ENCODE data around the gene NUMA1.
A peak's percentile ranks its signal among the peaks of the same experiment; 100 is the strongest.

NUMA1 gene

DNA sequence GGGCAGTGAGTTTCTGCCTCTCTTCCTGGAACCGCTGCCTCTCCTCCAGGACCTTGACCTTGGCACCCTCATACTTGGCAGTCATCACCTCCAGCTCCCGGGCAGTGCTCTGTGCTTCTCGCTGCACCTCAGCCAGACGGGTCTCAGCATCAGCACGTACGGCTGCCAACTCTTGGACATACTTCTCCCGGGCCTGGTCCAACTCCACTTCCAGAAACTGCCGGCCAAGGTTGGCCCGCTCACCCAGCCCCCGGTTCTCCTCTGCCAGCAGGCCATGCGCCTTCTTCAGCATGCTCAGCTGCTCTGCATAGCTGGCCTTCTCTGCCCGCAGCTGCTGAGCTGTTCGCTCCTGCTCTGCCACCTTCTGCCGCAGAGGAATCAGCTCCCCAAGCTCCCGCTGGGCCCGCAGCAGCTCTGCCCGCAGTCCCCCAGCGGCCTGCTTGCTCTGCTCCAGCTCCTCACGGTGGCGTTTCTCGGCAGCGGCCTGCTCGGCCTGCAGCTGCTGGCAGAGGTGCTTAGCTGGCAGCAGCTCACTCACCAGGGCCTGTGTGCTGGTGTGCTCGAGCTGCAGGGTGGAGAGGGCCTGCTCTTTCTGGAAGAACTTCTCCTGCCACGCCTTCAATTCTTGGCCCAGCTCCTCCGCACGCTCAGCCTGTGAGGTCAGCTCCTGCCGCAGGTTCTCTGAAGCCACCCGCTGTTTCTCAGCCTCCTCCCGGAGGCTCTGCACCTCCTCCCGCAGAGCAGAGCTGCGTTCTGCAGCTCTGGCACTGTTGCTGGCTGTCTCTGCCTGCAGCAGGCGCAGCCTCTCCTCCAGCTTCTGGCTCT is 67.2 kb downstream of the NUMA1 start:
- DNase-seq = no peak

DNA sequence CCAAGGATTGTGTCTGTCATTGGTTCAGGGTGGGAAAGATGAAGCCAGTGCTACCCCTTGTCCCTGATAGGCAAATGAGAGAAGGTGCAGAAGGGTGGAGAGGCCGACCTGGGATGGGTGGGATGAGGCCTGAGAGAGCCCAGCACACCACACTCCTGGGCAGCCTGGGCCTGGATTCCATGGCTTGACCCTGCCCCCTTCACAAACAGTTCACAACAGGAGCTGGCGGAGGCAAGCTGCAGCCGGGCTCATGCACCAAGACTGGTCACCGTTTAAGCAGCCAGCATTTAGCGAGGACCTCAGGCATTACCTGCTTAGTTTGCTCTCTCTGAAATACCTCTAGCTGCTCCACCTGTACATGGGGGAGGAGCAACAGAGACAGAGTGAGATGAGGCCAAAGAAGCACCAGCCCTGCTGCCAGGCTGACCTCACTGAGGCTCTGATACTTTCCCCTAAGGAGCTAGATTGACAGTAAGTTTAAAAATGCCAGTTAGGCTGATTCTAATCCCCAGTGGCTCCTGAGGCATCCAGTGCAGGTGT is 68.2 kb downstream of the NUMA1 start:
- no peak for DNase-seq

DNA sequence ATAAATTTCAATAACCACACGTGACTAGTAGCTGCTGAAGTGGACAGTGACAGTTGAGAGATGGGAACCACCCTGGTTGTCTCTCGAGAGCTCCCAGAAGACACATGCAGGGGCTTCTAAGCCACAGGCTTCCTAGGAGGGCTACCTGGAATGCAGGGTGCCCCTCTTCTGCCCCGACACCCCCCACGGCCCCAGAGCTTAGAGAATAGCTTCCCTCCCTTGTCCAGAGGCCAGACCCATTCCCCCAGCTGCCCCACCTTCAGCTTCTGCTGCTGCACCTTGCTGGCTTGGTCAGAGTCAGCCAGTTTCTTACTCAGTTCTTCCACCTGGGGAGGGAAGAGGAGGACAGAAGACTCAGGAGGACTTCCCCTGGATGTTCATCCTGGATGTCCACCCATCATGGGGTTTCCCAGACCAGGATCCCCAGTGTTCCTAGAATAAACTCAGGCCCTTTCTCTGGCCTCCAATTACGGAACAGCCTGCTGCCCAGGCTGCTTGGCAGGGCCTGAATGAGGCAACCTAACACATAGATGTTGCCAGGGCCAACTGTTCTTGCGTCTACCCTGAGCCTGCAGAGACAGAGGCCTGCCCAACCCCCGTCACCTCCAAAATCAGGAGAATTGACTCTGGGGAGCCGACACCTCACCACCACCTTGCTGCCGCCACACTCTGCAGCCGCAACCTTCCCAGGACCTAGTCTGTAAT is 69.7 kb downstream of the NUMA1 start:
- DNase-seq = no peak

DNA sequence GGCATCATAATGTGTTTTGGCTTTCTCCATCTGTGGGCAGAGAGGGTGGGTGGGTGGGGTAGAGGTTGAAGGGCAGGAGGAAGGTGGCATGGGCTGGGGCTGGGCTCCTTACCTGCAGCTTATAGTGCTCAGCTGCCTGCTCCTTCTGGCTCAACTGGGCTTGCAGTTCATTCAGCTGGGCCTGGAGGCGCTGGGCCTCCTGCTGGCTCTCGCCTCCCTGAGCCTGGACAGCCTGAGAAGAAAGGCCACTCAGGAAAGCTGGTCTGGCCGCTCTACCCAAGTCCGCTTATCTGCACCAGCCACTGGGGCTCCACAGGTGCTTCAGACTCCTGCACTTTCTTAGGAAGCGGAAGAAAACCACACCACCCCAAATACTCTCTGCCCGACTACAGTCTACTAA is 71.2 kb downstream of the NUMA1 start:
- DNase-seq = no peak

DNA sequence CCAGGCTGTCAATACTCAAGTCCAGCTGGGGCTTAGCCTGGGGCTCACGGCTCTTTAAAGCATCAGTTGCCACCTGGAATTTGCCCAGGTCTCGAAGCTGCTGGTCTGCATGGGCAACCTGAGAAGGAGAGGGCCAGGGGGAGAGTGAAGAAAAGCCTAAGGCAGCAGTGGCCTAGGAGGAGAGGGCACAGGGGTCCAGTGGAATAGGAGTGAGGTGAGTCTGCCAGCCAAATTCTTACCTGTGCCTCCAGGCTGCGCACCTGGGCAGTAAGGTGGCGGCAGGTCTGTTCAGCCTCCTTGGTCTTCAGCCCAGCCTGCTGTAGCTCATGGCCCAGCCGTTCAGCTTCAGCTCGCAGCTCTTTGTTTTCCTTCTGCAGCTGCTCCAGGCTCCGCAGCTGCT is 71.6 kb downstream of the NUMA1 start:
- DNase-seq = no peak

DNA sequence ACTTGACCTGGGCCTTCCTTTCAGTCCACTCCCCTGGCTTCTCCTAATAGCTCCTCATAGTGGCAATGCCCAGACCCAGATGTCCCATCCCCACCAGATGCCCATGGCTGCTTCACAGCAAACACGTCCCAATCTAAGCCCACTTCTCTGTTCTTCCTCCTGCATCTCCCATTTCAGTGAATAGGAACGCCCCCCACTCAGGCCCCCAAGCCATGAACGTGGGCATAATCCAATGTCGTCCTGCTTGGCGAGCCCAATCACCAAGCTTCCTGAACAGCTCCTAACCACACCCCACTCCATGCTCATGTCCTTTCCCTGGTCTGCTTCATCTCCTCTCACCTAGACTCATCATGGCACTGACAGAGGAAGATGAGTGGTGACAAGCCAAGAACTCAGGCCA is 72.8 kb downstream of the NUMA1 start:
- DNase-seq = no peak

DNA sequence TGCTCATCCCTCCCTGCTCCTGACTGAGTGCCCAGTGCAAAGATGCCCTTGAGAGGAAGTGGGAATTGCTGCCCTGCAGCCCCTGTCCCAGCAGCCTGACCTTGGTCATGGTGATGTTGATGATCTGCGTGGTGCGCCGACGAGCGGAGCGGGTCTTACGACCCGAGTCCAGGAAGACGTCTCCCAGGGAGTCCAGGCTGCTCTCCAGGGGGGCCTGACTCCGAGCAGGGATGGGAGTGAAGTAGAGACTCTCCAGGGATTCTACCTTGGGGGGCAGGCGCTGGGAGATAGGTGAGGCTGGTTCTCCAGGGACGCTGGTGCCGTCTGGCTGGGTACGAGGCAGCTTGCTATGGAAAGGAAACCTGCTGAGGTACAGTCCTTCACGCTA is 73.3 kb downstream of the NUMA1 start:
- no peak for DNase-seq

DNA sequence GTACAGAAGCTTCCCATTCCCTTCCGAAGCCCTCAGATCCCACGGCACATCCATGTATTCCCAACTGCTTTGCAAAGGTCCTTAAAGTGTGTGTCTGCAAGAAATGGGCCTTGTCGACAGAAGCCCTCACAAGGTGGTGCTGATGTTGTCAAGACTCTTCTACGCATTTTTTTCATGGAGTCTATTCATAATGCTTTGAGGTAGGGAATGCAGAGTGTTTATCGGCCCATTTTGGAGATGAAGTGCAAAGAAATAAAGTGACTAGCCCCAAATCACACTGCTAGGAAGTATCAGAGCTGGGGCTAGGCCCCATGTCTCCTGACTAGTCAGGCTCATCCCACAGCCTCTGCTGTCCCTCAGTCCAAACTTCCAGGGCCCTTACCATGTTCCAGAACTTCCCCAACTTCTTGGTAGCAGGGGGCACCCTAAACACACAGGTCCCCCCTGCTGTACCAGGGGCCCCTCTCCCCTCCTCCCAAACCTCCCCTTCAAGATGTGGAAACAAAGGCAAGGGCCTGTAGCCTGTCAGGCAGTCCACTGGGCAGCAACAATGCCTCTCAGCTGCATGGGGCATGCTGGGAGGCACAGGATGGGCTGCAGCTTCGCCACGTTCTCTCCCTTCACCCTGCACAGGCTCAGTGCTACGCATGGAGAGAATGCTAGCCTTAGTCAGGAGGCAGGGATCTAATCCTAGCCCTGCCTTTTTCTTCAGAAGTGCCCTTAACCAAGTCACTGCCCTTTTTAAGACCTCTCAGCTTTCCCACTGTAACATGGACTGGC is 73.8 kb downstream of the NUMA1 start:
- DNase-seq = no peak

DNA sequence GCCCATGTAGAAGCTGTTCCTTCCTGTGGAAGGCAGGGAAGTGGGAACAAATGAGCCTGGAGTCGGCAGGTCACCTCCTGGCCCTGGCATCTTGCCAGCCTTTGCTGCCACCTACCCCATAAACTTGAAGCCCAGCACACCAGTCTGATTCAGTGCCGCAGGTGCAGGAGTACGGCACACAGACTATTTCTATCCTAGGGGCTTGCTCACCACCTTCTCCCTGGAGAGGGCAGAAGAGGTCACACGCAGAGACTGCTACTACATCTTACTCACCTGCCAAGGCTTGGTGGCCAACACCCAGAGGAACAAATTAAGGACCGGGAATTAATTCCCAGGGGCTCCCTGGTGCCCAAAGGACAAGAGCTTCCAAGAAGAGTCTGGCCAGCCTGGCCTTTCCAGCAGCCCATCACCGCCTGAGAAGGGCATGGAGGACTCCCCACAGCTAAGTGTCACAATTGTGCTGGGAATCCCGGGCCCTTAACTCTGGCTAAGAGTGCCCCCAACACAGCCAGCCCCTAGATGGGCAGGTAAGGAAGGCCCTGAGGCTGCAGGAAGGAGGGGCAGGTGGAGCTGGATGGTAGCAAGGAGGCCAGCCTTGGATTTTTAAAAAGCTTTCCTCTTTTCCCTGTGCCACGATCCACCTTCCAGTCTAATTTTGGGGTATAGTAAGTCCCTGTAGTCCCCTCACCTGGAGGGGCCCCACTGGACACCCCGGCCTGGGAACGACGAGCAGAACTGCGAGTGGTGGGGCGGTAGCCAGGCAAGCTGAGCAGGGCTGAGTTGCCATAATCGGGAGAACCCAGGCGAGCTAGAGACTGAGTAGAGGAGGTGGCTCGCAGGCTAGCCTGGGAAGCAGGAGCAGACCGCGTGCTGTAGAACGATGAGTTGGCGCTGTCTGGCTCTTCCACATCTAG is 74.7 kb downstream of the NUMA1 start:
- no peak for DNase-seq

DNA sequence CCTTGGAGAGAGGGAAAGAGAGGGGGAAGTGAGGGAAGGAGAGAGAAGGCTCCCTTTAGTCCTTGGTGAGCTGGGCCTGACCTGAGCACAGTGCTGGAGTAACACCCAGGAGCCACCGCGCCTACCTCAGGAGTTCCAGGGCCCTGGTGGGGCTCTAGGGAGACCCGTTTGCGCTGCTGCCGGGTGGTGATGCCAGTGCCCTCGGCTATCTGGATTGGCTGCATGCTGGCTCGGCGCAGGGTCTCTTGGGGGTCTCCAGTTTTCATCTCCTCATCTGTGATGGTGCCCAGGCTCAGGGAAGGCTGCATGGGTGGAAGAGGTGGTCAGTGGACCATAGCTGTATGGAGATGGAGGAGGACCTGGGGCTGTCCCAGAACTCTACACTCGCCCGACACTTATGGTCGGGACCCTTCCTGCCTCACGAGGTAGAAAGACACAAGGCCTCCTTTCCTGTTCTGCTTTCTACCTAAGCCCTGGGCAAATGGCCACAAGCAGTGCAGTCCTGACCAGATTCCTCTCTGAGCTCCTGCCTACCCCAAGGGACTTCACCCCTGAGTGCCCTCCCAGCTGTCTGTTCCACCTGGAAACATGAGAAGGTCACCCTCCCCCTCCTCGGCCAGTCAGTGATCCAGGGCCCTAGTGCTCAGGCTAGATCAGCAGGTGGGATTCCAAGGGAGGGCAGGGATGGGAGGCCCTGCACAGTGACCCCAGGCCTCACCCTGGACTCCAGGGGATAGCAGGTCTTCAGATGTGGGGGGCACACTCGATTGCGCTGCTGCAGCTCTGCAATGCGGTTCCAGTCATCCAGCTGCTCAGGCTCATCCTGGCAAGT is 75.6 kb downstream of the NUMA1 start:
- no peak for DNase-seq

DNA sequence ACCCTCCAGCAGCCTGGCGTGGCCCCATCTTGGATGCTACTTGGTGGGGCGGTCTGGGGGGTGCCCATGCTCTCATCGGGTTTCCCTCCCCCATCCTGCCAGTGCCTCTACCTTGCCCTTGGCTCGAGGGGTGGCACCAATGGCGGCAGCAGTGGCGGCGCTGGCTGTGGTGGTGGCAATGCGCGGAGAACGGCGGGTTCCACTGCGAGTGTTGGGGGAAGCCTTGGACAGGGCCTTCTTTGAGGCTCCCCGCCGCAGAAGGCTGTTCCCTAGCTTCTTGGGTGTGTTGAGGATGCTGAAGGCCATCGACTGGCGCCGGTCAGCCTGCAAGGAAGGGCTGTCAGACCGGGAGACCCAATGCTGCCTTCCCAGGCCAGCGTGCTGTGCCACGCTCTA is 76.6 kb downstream of the NUMA1 start:
- no peak for DNase-seq

DNA sequence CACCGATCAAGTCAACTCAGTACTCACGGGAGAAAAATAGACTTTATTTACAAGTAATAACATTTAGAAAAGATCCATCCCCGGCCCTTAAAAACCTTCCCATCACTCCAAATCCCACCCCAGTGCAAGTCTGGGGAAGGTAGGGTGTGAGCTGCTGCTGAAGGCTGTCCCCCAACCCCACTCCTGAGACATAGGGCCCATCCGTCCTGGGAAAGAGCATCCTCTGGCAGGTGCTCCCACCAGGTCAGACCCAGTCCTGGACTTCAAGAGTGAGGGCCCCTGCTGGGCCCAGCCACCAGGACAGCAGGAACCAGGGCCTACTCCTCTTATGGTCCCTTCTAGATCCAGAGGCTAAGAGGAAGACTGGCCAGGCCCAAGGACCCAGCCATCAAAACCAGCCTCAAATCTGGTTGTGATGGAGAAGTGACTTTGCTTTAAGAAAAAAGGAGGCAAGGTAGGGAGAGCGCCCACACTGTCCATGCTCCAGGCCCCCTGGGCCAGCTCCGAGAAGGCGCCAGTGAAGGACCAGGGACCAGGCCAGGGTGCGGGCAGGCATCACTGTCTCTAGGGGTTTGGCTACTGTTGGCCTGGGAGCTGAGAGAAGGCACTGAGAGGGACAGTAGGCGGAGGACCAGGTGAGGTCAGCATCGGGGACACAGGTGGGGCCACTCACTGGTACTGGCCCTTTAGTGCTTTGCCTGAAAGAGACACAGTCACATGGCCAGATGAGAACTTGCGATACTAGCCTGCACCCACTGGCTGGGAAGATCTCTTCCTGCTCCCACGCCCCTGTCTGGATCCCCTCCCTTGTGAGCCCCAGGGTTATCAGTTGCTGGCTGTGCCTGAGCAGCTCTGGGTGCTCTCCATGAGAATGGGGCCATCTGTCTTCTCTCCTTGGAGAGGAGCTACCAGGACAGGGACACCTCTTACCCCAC is 77.2 kb downstream of the NUMA1 start:
- DNase-seq = no peak

DNA sequence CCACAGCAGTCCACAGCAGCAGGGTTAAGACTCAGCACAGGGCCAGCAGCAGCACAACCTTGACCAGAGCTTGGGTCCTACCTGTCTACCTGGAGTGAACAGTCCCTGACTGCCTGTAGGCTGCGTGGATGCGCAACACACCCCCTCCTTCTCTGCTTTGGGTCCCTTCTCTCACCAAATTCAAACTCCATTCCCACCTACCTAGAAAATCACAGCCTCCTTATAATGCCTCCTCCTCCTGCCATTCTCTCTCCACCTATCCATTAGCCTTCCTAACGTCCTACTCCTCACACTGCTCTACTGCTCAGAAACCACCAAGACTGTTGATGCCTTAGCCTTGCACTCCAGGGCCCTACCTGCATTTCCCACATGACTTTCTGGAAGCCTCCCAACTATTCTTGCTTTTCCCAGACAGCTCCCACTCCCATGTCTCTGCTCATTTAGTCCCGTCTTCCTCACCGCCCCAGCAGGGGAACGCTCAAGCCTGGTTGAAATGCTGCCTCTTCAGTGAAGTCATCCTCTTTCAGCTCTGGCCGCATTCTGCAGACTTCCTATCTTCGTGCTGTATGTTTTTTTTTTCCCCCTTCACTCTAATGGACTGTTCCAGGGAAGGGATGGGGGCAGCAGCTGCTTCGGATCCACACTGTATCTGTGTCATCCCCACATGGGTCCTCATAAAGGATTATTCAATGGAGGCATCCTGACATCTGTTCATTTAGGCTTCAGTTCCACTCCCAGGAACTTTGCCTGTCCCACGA is 78.3 kb downstream of the NUMA1 start:
- DNase-seq = no peak

DNA sequence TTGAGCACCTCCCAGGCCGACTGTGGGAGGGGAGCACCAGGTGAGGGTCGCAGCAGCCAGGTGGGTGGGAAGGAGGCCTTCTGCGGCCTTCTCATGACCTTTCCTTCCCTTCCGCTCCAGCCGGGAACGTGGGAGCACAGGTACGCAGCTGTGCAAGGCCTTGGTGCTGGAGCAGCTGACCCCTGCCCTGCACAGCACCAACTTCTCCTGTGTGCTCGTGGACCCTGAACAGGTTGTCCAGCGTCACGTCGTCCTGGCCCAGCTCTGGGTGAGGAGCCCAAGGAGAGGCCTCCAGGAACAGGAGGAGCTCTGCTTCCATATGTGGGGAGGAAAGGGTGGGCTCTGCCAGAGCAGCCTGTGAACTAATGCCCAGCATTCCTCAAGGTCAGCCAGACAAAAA is 79.1 kb downstream of the NUMA1 start:
- no peak for DNase-seq

DNA sequence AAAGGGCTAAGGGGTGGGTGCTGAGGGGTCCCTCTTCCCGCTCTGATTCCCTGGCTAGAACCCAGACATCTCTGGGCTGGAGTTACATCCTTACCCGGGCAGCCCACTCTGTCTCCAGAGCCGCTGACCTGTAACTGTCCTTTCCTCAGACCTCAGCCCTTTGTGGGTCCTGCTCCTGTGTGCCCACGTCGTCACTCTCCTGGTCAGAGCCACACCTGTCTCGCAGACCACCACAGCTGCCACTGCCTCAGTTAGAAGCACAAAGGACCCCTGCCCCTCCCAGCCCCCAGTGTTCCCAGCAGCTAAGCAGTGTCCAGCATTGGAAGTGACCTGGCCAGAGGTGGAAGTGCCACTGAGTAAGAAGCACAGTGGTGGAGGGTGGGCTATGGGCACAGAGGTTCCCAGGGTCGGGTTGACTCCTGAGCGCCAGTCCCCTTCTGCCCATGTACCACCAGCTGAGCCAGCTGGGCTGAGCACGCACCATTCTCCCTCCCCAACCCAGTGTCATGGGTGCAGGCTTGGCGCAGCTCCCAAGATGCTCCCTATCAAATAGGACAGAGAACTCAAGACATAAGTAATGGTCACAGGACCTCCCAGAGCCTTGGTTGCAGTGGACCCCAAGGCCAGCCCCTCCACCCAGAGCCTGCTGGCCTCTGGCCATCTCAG is 80.0 kb downstream of the NUMA1 start:
- no peak for DNase-seq

DNA sequence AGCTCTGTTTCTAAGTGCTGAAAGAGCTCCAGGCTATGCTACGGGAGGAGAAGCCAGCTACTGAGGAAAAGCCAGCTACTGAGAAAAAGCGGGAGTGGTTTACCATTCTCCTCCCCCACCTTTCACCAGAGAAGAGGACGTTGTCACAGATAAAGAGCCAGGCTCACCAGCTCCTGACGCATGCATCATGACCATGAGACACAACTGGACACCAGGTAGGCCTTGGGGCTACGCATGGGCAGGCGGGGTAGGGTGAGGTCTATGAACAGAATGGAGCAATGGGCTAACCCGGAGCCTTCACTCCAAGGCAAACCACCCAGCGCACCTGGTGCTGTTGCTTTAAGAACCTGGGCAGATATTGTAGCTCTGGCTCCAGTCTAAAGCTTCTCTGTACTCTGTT is 80.5 kb downstream of the NUMA1 start:
- DNase-seq = no peak

DNA sequence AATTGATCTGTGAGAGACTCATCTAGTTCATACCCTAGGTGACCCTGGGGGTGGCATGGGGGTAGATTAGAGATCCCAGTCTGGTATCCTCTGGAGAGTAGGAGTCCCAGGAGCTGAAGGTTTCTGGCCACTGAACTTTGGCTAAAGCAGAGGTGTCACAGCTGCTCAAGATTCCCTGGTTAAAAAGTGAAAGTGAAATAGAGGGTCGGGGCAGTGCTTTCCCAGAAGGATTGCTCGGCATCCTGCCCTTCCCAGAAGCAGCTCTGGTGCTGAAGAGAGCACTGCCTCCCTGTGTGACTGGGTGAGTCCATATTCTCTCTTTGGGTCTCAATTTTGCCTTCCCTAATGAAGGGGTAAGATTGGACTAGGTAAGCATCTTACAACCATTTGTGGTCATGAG is 81.0 kb downstream of the NUMA1 start:
- no peak for DNase-seq

DNA sequence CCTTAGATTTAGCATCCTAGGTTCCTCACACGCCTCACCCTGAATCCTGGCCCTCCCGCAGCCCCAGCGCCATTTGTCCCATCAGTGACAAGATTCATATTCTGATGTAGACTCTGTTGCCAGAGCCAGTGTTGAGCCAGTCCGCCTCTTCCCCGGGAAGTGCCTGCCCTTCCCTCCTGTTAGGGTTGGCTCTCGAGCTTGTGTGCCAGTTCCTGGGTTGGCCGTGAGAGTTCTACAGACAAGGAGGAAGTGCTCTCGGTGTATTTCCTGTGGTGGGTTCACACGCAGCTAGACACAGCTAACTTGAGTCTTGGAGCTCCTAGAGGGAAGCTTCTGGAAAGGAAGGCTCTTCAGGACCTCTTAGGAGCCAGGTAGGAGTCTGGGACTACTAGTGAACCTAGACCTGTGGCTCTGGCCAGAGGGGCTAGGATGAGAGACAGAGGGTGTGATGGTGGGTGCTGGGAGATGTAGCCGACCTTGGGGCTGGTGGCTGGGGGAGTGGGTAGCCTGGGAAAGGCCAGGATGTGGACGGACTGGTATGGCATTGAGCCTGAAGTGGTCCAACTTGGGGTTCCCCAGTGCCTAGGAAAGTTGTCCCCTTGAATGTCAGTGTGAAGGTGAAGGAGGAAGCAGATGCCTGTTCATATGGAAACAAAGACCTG is 81.6 kb downstream of the NUMA1 start, which contains the start of gene IL18BP:
Gene IL18BP, plus strand, starts transcription at position 261 of the 662 bp plus-strand sequence. CDS start 1,076 bp downstream, outside the sequence.
- peak; percentile 56 for DNase-seq
